SK-N-SH (cell line): ENCODE results near the gene FRAT2. TPM values are rescaled to one million over a fixed set of nuclear protein-coding genes. Genes with fewer than 3 reads are reported as not detected.
A peak's percentile ranks its signal among the peaks of the same experiment; 100 is the strongest.

Source experiments
- CTCF ChIA-PET: fragments of 300-600, 350-600 bp; formaldehyde crosslinking; extraction: SDS; loops from one replicate; lab custom pipeline; 2021; lab: Yijun Ruan, JAX
- POLR2A ChIA-PET: fragments of 350-600 bp; sonication (Branson Sonifier 250); formaldehyde crosslinking; extraction: SDS; loops from one replicate; lab custom pipeline; 2020; ENCODE audit warnings: antibody characterized with exemption, inconsistent platforms; lab: Yijun Ruan, JAX
- DNase-seq: peaks from one replicate; pipeline ENCODE4 v3.0.0; 2012
- H2AFZ ChIP-seq: fragments of 200-600 bp; sonication (generic); 2 replicates; pipeline ENCODE4 v1.8.1; 2016; ENCODE audit warnings: antibody characterized with exemption, mild to moderate bottlenecking, low read depth
- H3F3A ChIP-seq: fragments of 200-600 bp; sonication (generic); replicated peaks from 2 replicates; pipeline ENCODE3; 2016; ENCODE audit warnings: antibody characterized with exemption, mild to moderate bottlenecking; ENCODE audit not compliant: insufficient read depth
- H3K27ac ChIP-seq, 2 experiments: fragments of 200-500 bp in 1 of 2; fragments of 200-600 bp in 1 of 2; sonication (Bioruptor generic) in 1 of 2; sonication (generic), shearing (Covaris generic) in 1 of 2; 2 replicates each; pipeline versions ENCODE4 v1.5.1 to v1.6.1; 2014 to 2016; ENCODE audit warnings: low read depth in 2 of 2, inconsistent platforms in 1 of 2, low read length in 1 of 2, mild to moderate bottlenecking in 1 of 2, mixed read lengths in 1 of 2
- H3K27me3 ChIP-seq: fragments of 200-600 bp; sonication (generic), shearing (Covaris generic); 2 replicates; pipeline ENCODE4 v1.6.1; 2016; ENCODE audit warnings: mixed run types; ENCODE audit not compliant: insufficient read depth
- H3K36me3 ChIP-seq, 2 experiments: fragments of 200-500 bp in 1 of 2; fragments of 200-600 bp in 1 of 2; sonication (Bioruptor generic) in 1 of 2; sonication (generic) in 1 of 2; replicated peaks in 1 of 2; 2 replicates each; pipeline versions ENCODE3 to v1.5.1; 2014 to 2016; ENCODE audit warnings: low read length in 1 of 2, mild to moderate bottlenecking in 1 of 2; ENCODE audit not compliant: insufficient read depth in 2 of 2, control insufficient read depth in 1 of 2
- H3K4me1 ChIP-seq, 2 experiments: fragments of 200-500 bp in 1 of 2; fragments of 200-600 bp in 1 of 2; sonication (Bioruptor generic) in 1 of 2; sonication (generic), shearing (Covaris generic) in 1 of 2; 2 replicates each; pipeline versions ENCODE4 v1.5.1 to v1.6.1; 2014 to 2016; ENCODE audit warnings: low read depth in 1 of 2, low read length in 1 of 2, mixed run types in 1 of 2; ENCODE audit not compliant: insufficient read depth in 2 of 2, control insufficient read depth in 1 of 2
- H3K4me2 ChIP-seq: fragments of 200-600 bp; sonication (generic), shearing (Covaris generic); 2 replicates; pipeline ENCODE4 v1.6.1; 2017; ENCODE audit warnings: mixed run types
- H3K4me3 ChIP-seq, 2 experiments: fragments of 200-500 bp in 1 of 2; fragments of 200-600 bp in 1 of 2; sonication (Bioruptor generic) in 1 of 2; sonication (generic), shearing (Covaris generic) in 1 of 2; 2 replicates each; pipeline versions ENCODE4 v1.5.1 to v1.8.1; 2014 to 2016; ENCODE audit warnings: low read depth in 2 of 2, inconsistent platforms in 1 of 2, low read length in 1 of 2, mild to moderate bottlenecking in 1 of 2, mixed read lengths in 1 of 2, moderate library complexity in 1 of 2
- H3K79me2 ChIP-seq: fragments of 200-600 bp; sonication (generic); 2 replicates; pipeline ENCODE4 v1.8.1; 2017; ENCODE audit warnings: mild to moderate bottlenecking; ENCODE audit not compliant: insufficient read depth
- H3K9ac ChIP-seq: fragments of 200-600 bp; sonication (generic); 2 replicates; pipeline ENCODE4 v1.6.1; 2017; ENCODE audit warnings: mixed run types
- H3K9me2 ChIP-seq: fragments of 200-600 bp; sonication (generic); 2 replicates; pipeline ENCODE4 v1.6.1; 2017; ENCODE audit warnings: mixed run types
- H3K9me3 ChIP-seq: fragments of 200-600 bp; sonication (generic); 2 replicates; pipeline ENCODE4 v1.6.1; 2017; ENCODE audit warnings: mixed run types, mild to moderate bottlenecking, moderate library complexity
- H4K20me1 ChIP-seq: fragments of 200-600 bp; sonication (generic); 2 replicates; pipeline ENCODE4 v1.6.1; 2017; ENCODE audit warnings: mild to moderate bottlenecking, mixed run types; ENCODE audit not compliant: insufficient read depth
- ELF1 ChIP-seq: IDR thresholded peaks from 2 replicates; pipeline ENCODE4 v1.4.0; 2012
- FOXJ3 ChIP-seq: sonication (generic); formaldehyde crosslinking; IDR thresholded peaks from 2 replicates; pipeline ENCODE4 v1.5.1; 2020; ENCODE audit warnings: mild to moderate bottlenecking, missing genetic modification reagents
- MAX ChIP-seq: IDR thresholded peaks from 2 replicates; pipeline ENCODE4 v1.4.0; 2012; ENCODE audit warnings: low read depth
- MEF2A ChIP-seq: IDR thresholded peaks from 2 replicates; pipeline ENCODE4 v1.4.0; 2012; ENCODE audit warnings: low read depth, borderline replicate concordance
- NRF1 ChIP-seq: IDR thresholded peaks from 2 replicates; pipeline ENCODE4 v1.6.1; 2012; ENCODE audit warnings: low read depth, mild to moderate bottlenecking, low read length
- RAD21 ChIP-seq: IDR thresholded peaks from 2 replicates; pipeline ENCODE4 v1.6.1; 2012; ENCODE audit warnings: mild to moderate bottlenecking, low read length
- RCOR1 ChIP-seq: fragments of 150-350 bp; IDR thresholded peaks from 2 replicates; pipeline ENCODE4 v1.6.1; 2017; ENCODE audit warnings: antibody characterized with exemption, low read length
- REST ChIP-seq: IDR thresholded peaks from 2 replicates; pipeline ENCODE4 v1.6.1; 2012; ENCODE audit warnings: mild to moderate bottlenecking, low read depth, low read length, moderate library complexity
- TAF1 ChIP-seq: IDR thresholded peaks from 2 replicates; pipeline ENCODE4 v1.6.1; 2012; ENCODE audit warnings: low read depth, mild to moderate bottlenecking, low read length, moderate library complexity, borderline replicate concordance
- USF2 ChIP-seq: fragments of 150-350 bp; IDR thresholded peaks from 2 replicates; pipeline ENCODE4 v1.6.1; 2017; ENCODE audit warnings: antibody characterized with exemption, low read length, low read depth, borderline replicate concordance
- YY1 ChIP-seq: IDR thresholded peaks from 2 replicates; pipeline ENCODE4 v1.4.0; 2012; ENCODE audit warnings: low read depth, mild to moderate bottlenecking
- ZBTB33 ChIP-seq: IDR thresholded peaks from 2 replicates; pipeline ENCODE4 v1.4.0; 2012; ENCODE audit warnings: low read depth, borderline replicate concordance
- WGBS: methylation state at CpG from one replicate; pipeline ENCODE4 v1.1.6; 2017; ENCODE audit warnings: low lambda C conversion rate; 5-methylcytosine and 5-hydroxymethylcytosine counted together
- polyA plus RNA-seq, 3 experiments: library from polyadenylated mRNA; depleted of rRNA; stranded (reverse); fragments of >200 nt; gene quantifications; 2 replicates each; pipeline ENCODE4 v1.2.3, GENCODE V29; 2012

The FRAT2 gene
- polyA plus RNA-seq, 1 of the 3 experiments (the other 2 are of a cell fraction), result 2.4 TPM

GRCh38 chr10:97332591-97333350 lies 1.8 kb downstream of the FRAT2 start:
- peak overlapping the region; percentile 94 for H3K4me2 ChIP-seq
- no peaks in the 10 kb centered on the region for H3K36me3 ChIP-seq
- 0 out of 2 replicates have a peak overlapping the region, but pooled peaks have one; percentile 36 for H2AFZ ChIP-seq
- H3K27me3 ChIP-seq, result no peaks in the 10 kb centered on the region
- H3K9ac ChIP-seq, result peak overlapping the region; percentile 26; the same call in 1 of the 2 replicates
- DNase-seq, result no peak
- no peak overlapping the region for H3K27ac ChIP-seq
- H3K9me3 ChIP-seq, result no peaks in the 10 kb centered on the region
- H3K79me2 ChIP-seq, result no peaks in the 10 kb centered on the region; the same call in 1 of the 2 replicates
- H4K20me1 ChIP-seq, result peaks cover 7% of the 10 kb centered on the region; the same call in 1 of the 2 replicates
- no peak for TF ChIP-seq FOXJ3
- no peak for TF ChIP-seq MEF2A
- no peak for TF ChIP-seq MAX
- no peak for TF ChIP-seq TAF1
- no peak for TF ChIP-seq NRF1
- TF ChIP-seq REST, result no peak
- no peak for TF ChIP-seq USF2
- TF ChIP-seq ZBTB33, result no peak
- TF ChIP-seq ELF1, result no peak
- TF ChIP-seq RCOR1, result no peak
- TF ChIP-seq RAD21, result no peak
- TF ChIP-seq YY1, result no peak
- H3K4me1 ChIP-seq, result peaks cover 0 to 21% of the 10 kb centered on the region in 2 experiments; a peak in 1 of 4 replicates
- H3K4me3 ChIP-seq, result peak overlapping the region; percentile 77 to 83
- peaks cover 16% of the 10 kb centered on the region for H3F3A ChIP-seq
- ChIA-PET CTCF (interaction anchor here (0.6 to 4.2 kb wide), 11 partner anchors 11 to 75 kb away, joined by 3 to 31 read pairs (median 4); partner anchors contain the start of genes ARHGAP19 and FRAT1), POLR2A (interaction anchor here (1.2 to 2.1 kb wide), 2 partner anchors 13 to 17 kb away, joined by 3 to 7 read pairs; no protein-coding TSS in a partner anchor)
- WGBS, result 67% methylated on average over 18 of the region's 18 CpGs
- H3K9me2 ChIP-seq, result no peaks in the 10 kb centered on the region
